ENCODE measurements around the gene RAD23A. TPM values are rescaled to one million over a fixed set of nuclear protein-coding genes. Genes with fewer than 3 reads are reported as not detected.
"Not testable (repeated sequence)": the region's sequence is repeated elsewhere in the genome, so short reads cannot be mapped to it uniquely, and the experiment has no call there.

RAD23A gene
- polyA plus RNA-seq, 1 donor from 2014 or later = 132 TPM

GRCh38 chr19:12956446-12957388, 11.1 kb downstream of the RAD23A start, which contains the start of gene GADD45GIP1:
GADD45GIP1 (minus strand) TSS chr19:12957223; CDS start chr19:12957212, 11 bp downstream.
- Mint-ChIP-seq H3K27ac (peak within 1 kb of the TSS; percentile 95 to 97 (median 96)), H3K4me3 (peak within 1 kb of the TSS; percentile 90 to 97 (median 96)), H3K9me3 (no peaks in the 10 kb centered on the region), H3K4me1 (peaks cover 6 to 23% (median 15%) of the 10 kb centered on the region in 3 donors), H3K27me3 (no peaks in the 10 kb centered on the region), H3K36me3 (peaks cover 1% of the 10 kb centered on the region)

DNA sequence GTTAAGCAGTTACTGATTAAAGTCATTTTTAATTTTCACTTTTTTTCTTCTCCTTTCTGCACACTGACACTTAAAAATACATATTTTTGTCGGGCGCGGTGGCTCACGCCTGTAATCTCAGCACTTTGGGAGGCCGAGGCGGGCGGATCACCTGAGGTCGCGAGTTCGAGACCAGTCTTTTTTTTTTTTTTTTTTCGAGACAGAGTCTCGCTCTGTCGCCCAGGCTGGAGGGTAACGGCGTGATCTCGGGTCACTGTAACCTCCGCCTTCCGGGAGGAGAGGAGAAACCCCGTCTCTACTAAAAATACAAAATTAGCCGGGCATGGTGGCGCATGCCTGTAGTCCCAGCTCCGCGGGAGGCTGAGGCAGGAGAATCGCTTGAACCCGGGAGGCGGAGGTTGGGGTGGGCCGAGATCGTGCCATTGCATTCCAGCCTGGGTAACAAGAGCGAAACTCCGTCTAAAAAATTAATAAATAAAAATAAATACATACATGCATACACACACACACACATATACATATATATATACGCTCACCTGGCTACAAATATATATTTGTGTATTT, 11.8 kb downstream of the RAD23A start:
- not testable (repeated sequence) for H3K36me3 Mint-ChIP-seq, H3K9me3 Mint-ChIP-seq, H3K27me3 Mint-ChIP-seq
- Mint-ChIP-seq H3K4me1 (peaks cover 6 to 23% (median 15%) of the 10 kb centered on the region in 3 donors), H3K4me3 (peak overlapping the region; percentile 90 to 97 (median 96)), H3K27ac (peak overlapping the region; percentile 95 to 97 (median 96))

- H3K27ac Mint-ChIP-seq = no peak overlapping the region
- H3K4me1 Mint-ChIP-seq = peaks cover 3 to 18% (median 12%) of the 10 kb centered on the region in 3 donors
- peaks cover 2% of the 10 kb centered on the region for H3K27me3 Mint-ChIP-seq
- H3K9me3 Mint-ChIP-seq = no peaks in the 10 kb centered on the region
- H3K4me3 Mint-ChIP-seq = no peak overlapping the region
- peaks cover 1% of the 10 kb centered on the region for H3K36me3 Mint-ChIP-seq
These were observed 13.8 kb downstream of the RAD23A start for GRCh38 chr19:12959481-12959880.

DNA sequence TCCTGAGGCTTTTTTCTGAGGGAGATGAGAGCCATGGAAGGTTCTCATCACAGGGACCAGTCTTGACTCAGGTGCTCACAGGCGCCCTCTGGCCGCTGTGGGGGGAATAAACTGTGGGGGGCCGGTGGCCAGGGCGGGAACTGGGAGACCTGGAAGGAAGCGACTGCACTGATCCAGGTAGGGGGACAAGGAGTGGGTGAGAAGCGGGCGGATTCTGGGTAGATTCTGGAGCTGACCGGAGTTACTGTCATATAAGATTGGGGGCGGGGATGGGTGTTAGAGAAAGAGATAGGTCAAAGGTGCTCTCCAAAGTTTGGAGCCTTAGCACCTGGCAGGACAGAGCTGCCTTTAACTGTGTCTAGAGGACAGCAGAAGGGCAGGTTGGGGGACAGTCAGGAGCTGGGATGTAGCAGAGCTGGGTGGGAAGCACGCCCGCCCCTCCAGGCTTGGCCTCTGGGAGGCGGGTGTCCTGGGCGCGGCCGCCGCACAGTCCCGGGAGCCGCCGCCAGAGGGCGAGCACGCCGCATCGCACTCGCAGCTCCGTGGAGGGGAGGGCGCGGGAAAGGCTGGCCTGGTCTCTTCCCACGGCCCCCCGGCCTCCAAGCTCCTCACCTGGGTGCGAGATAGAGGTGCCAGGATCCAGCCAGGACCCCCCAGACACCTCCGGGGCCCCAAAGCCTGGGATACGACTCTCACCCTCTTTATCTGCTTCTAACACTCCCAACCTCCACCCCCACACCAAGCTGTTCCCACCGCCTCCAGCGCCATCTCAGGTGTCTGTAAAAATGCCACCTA, 19.6 kb downstream of the RAD23A start:
- H3K27ac Mint-ChIP-seq = peak overlapping the region; percentile 5 to 93 (median 83)
- H3K4me3 Mint-ChIP-seq = peak overlapping the region; percentile 72 to 94 (median 90)
- H3K27me3 Mint-ChIP-seq = peaks cover 2% of the 10 kb centered on the region
- no peaks in the 10 kb centered on the region for H3K36me3 Mint-ChIP-seq
- no peaks in the 10 kb centered on the region for H3K9me3 Mint-ChIP-seq
- H3K4me1 Mint-ChIP-seq = peaks cover 0 to 10% (median 5%) of the 10 kb centered on the region in 3 donors

GRCh38 chr19:12965812-12966135, 20.1 kb downstream of the RAD23A start:
- Mint-ChIP-seq H3K4me1 (peaks cover 0 to 10% (median 5%) of the 10 kb centered on the region in 3 donors), H3K27me3 (peaks cover 4% of the 10 kb centered on the region), H3K9me3 (no peaks in the 10 kb centered on the region), H3K4me3 (peak overlapping the region; percentile 25 to 73 (median 64)), H3K36me3 (no peaks in the 10 kb centered on the region), H3K27ac (no peak overlapping the region)

GRCh38 chr19:12967907-12968306, 22.2 kb downstream of the RAD23A start:
- Mint-ChIP-seq H3K27ac (no peak overlapping the region), H3K4me1 (peaks cover 0 to 8% (median 5%) of the 10 kb centered on the region in 3 donors), H3K27me3 (peaks cover 4% of the 10 kb centered on the region), H3K9me3 (no peaks in the 10 kb centered on the region), H3K36me3 (no peaks in the 10 kb centered on the region), H3K4me3 (no peak overlapping the region)

- peaks cover 1% of the 10 kb centered on the region for H3K27me3 Mint-ChIP-seq
- no peaks in the 10 kb centered on the region for H3K36me3 Mint-ChIP-seq
- H3K4me3 Mint-ChIP-seq = peak within 1 kb of the TSS in 1 of 4 donors; percentile 3
- H3K27ac Mint-ChIP-seq = peak within 1 kb of the TSS in 1 of 3 donors; percentile 56
- H3K9me3 Mint-ChIP-seq = no peaks in the 10 kb centered on the region
- H3K4me1 Mint-ChIP-seq = peaks cover 0 to 8% (median 5%) of the 10 kb centered on the region in 3 donors
These were observed 23.8 kb downstream of the RAD23A start, which contains the start of gene DAND5 for GRCh38 chr19:12969292-12969988. DAND5 (plus strand) TSS chr19:12969576; CDS start chr19:12969661, 85 bp downstream.

GRCh38 chr19:12970070-12970820, 24.6 kb downstream of the RAD23A start:
- Mint-ChIP-seq H3K9me3 (no peaks in the 10 kb centered on the region), H3K36me3 (no peaks in the 10 kb centered on the region), H3K4me3 (peak overlapping the region in 1 of 4 donors; percentile 3), H3K4me1 (peaks cover 0 to 3% (median 2%) of the 10 kb centered on the region in 3 donors), H3K27ac (peak overlapping the region in 1 of 3 donors; percentile 56), H3K27me3 (peaks cover 1% of the 10 kb centered on the region)

- Mint-ChIP-seq H3K4me1 (peaks cover 0 to 6% (median 5%) of the 10 kb centered on the region in 3 donors), H3K9me3 (no peaks in the 10 kb centered on the region), H3K36me3 (no peaks in the 10 kb centered on the region), H3K4me3 (no peak overlapping the region), H3K27ac (no peak overlapping the region), H3K27me3 (peaks cover 12% of the 10 kb centered on the region)
These were observed 27.6 kb downstream of the RAD23A start for GRCh38 chr19:12973236-12973635.

DNA sequence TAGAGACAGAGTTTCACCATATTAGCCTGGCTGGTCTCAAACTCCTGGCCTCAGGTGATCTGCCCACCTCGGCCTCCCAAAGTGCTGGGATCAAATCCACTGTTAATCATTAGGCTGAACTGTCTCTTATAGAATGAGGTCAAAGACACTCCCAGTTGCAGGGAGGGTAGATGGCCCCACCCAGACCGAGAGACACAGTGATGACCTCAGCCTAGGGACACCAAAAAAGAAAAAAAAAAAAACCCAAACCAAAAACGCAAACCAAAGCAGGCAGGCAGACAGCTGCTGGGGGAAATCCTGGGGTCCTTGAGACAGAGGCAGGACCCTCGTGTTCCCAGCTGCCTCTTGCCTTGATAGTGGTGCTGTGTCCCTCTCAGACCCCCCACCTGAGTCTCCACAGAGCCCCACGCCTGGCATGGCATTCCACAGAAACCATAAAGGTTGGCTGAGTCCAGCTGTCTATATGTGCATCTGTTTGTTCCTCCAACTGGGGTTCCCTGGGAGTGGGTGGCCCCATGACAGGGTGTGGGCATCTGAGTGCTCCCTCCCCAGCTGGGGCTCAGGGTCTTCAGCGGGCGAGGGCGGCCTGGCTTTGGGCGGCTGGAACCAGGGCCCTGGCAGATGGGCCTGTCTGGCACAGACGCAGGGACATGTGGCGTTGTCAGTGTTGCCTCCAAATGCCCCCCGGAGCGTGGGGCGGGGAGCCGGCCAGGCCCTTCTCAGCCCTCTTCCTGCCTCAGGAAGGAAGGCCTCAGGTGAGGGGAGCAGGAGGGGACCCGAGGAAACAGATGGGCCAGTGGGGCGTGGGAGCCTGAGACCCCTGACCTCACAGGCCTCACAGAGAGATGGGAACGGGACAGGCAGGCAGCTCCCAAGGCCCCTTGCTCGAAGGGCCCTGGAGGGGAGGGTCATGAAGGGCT, 28.9 kb downstream of the RAD23A start:
- H3K4me1 Mint-ChIP-seq = peaks cover 0 to 6% (median 5%) of the 10 kb centered on the region in 3 donors
- H3K4me3 Mint-ChIP-seq = no peak overlapping the region
- peaks cover 12% of the 10 kb centered on the region for H3K27me3 Mint-ChIP-seq
- no peaks in the 10 kb centered on the region for H3K9me3 Mint-ChIP-seq
- no peak overlapping the region for H3K27ac Mint-ChIP-seq
- no peaks in the 10 kb centered on the region for H3K36me3 Mint-ChIP-seq

- Mint-ChIP-seq H3K4me1 (peaks cover 0 to 5% (median 5%) of the 10 kb centered on the region in 3 donors), H3K36me3 (no peaks in the 10 kb centered on the region), H3K27ac (peak overlapping the region in 1 of 3 donors; percentile 46), H3K4me3 (no peak overlapping the region), H3K27me3 (peaks cover 12% of the 10 kb centered on the region), H3K9me3 (no peaks in the 10 kb centered on the region)
These were observed 29.6 kb downstream of the RAD23A start for GRCh38 chr19:12975221-12975741.

GRCh38 chr19:12976109-12976508, 30.4 kb downstream of the RAD23A start:
- not testable (repeated sequence) for H3K27ac Mint-ChIP-seq, H3K4me3 Mint-ChIP-seq, H3K9me3 Mint-ChIP-seq, H3K4me1 Mint-ChIP-seq, H3K36me3 Mint-ChIP-seq
- peaks cover 11% of the 10 kb centered on the region for H3K27me3 Mint-ChIP-seq

DNA sequence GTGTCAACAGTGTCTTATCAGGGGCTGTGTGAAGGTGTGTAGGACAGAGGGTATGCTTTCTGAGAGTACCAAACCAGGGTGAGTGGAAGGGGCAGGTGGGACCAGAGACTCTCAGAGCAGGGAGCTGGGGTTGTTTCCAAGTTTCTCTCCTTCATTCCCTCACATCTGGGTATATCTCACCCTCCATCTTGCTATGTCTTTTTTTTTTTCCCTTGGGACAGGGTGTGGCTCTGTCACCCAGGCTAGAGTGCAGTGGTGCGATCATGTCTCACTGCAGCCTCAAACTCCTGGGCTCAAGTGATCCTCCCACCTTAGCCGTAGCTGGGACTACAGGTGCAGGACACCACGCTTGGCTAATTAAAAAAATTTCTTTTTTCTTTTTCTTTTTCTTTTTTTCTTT, 34.3 kb downstream of the RAD23A start:
- H3K36me3 Mint-ChIP-seq = no peaks in the 10 kb centered on the region
- H3K4me3 Mint-ChIP-seq = peak overlapping the region in 1 of 4 donors; percentile 3
- peaks cover 12% of the 10 kb centered on the region for H3K27me3 Mint-ChIP-seq
- H3K9me3 Mint-ChIP-seq = no peaks in the 10 kb centered on the region
- peaks cover 2 to 7% (median 7%) of the 10 kb centered on the region in 3 donors for H3K4me1 Mint-ChIP-seq
- H3K27ac Mint-ChIP-seq = no peak overlapping the region

Measured in IgD-negative memory B cell (primary cell).